ENCODE results near the gene ZBTB17.
"Not testable (repeated sequence)": the region's sequence is repeated elsewhere in the genome, so short reads cannot be mapped to it uniquely, and the experiment has no call there.

Gene ZBTB17

GRCh38 chr1:15932612-15933011 lies 43.3 kb downstream of the ZBTB17 start:
- DNase-seq, result no peak

DNA sequence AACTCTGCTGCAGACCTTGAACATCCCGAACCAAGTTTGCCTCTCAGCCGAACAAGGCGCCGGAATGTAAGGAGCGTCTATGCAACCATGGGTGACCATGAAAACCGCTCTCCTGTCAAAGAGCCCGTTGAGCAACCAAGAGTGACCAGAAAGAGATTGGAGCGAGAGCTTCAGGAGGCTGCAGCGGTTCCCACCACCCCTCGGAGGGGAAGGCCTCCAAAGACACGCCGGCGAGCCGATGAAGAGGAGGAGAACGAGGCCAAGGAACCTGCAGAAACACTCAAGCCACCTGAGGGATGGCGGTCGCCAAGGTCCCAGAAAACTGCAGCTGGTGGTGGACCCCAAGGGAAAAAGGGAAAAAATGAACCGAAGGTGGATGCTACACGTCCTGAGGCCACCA lies 44.0 kb downstream of the ZBTB17 start:
- no peak for DNase-seq

DNA sequence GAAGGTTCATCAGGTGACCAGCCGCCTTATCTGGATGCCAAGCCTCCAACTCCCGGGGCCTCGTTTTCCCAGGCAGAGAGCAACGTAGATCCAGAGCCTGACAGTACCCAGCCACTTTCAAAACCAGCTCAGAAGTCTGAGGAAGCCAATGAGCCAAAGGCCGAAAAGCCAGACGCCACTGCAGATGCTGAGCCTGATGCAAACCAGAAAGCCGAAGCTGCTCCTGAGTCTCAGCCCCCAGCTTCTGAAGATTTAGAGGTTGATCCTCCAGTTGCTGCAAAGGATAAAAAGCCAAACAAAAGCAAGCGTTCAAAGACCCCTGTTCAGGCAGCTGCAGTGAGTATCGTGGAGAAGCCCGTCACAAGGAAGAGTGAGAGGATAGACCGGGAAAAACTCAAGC lies 44.5 kb downstream of the ZBTB17 start:
- no peak for DNase-seq

- DNase-seq, result no peak
Measured at GRCh38 chr1:15928971-15929965, 46.6 kb downstream of the ZBTB17 start.

DNA sequence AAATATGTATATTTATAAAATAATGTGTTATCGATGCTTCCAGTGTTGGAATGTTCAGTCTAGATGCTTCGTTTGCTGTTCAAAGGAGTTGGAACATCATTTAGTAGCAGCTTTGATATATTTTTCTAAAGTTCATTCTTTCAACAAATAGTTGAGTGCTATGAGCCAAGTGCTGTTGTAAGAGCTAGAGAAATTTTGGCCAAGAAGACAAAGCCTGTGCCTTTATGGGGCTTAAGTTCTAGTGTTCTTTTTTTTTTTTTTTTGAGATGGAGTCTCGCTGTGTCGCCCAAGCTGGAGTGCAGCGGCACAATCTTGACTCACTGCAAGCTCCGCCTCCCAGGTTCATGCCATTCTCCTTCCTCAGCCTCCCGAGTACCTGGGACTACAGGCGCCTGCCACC lies 49.5 kb downstream of the ZBTB17 start:
- not testable (repeated sequence) for DNase-seq

- DNase-seq, result no peak
Measured at GRCh38 chr1:15923241-15923640, 52.7 kb downstream of the ZBTB17 start.

GRCh38 chr1:15918962-15919715 lies 56.8 kb downstream of the ZBTB17 start:
- DNase-seq, result no peak

GRCh38 chr1:15916916-15917315 lies 59.0 kb downstream of the ZBTB17 start:
- DNase-seq, result no peak

DNA sequence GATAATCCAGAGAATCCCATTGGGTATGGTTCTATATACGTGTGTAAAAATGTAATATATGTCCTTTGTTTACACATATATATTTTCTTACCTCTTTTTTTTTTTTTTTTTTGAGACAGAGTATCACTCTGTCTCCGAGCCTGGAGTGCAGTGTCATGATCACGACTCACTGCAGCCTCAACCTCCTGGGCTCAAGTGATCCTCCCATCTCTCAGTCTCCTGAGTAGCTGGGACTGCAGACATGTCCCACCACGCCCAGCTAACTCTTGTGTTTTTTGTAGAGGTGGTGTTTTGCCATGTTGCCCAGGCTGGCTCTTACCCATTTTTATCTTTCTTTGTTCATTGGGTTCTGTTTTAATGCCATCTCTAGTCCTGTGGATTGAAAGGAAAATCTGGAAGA lies 59.5 kb downstream of the ZBTB17 start:
- no peak for DNase-seq

DNA sequence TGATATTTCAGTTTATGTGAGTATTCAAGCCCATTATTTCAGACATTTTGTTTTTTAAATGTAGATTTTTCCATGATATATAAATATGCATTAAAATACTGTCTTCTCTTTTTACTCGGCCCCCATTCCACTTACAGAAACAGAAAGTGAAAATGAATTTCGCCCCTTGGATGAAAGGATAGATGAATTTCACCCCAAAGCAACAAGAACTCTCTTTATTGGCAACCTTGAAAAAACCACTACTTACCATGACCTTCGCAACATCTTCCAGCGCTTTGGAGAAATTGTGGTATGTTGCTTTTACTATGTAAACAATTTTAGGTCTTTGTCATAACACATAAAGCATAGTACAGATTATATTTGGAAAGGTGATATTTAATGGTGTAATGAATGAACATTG lies 59.9 kb downstream of the ZBTB17 start:
- DNase-seq, result no peak

DNA sequence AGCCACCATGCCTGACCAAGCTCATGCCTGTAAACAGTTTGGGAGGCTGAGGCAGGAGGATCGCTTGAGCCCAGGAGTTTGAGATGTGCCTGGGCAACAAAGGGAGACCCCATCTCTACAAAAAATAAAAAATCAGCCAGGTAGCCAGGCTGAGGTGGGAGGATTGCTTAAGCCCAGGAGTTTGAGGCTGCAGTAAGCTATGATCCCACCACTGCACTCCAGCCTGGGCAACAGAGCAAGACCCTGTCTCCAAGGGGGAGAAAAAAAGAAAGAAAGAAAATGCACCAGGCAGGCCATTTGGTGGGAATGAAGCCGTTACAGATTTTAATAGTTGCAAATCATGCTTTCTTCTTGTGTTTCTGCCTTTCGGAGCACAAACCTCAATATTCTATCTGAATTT lies 62.3 kb downstream of the ZBTB17 start:
- not testable (repeated sequence) for DNase-seq

DNA sequence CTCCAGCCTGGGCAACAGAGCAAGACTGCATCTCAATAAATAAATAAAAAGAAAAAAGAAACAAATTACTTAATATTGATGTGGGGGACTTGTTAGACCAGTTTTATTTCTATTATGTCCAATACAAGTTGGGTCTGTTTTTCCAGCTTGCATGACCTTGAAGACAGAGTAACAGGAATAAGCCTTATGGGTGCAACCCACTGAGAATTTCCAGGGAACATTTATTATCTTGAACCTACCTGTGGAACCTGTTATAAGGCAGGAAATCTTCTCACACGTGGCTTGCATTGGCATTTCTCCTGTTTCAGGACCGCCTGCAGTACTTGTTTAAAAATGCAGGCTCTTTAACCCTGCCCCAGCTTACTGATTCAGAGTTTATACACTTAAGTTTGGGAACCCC lies 64.0 kb downstream of the ZBTB17 start:
- no peak for DNase-seq

GRCh38 chr1:15911141-15911540 lies 64.8 kb downstream of the ZBTB17 start:
- no peak for DNase-seq

GRCh38 chr1:15908597-15908996 lies 67.3 kb downstream of the ZBTB17 start:
- DNase-seq, result no peak

DNA sequence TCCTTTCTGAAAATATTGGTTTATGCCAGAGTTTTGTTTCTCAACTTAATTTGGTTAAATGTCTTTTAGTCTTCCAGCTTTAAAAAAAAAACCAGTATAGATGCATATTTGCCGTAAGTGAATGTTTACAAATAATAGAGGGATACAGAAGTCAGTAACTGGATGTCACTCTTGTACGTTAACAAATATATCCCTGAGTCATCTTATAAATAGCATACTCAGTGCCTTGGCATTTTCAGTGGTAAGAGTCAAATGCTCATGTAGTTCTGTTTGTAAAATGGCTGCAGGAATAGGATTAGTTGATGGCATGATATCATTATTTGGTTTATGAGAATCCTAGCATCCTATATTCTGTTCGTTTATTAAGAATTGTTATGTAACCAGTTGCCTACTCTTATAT lies 73.0 kb downstream of the ZBTB17 start:
- no peak for DNase-seq

- no peak for DNase-seq
Measured at GRCh38 chr1:15900662-15901279, 75.1 kb downstream of the ZBTB17 start.

DNA sequence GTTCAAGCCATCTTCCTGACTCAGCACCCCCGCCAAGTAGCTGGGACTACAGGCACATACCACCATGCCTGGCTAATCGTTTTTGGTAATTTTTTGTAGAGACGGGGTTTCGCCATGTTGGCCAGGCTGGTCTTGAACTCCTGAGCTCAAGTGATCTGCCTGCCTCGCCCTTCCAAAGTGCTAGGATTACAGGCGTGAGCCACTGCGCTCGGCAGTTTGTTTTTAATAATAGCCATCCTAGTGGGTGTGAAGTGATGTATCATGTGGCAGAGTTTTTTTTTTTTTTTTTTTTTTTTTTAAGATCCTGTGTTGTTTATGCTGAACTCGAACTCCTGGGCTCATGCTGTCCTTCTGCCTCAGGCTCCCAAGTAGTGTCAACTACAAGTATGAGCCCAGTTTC lies 76.6 kb downstream of the ZBTB17 start:
- no peak for DNase-seq

GRCh38 chr1:15896841-15897610 lies 78.9 kb downstream of the ZBTB17 start:
- not testable (repeated sequence) for DNase-seq

DNA sequence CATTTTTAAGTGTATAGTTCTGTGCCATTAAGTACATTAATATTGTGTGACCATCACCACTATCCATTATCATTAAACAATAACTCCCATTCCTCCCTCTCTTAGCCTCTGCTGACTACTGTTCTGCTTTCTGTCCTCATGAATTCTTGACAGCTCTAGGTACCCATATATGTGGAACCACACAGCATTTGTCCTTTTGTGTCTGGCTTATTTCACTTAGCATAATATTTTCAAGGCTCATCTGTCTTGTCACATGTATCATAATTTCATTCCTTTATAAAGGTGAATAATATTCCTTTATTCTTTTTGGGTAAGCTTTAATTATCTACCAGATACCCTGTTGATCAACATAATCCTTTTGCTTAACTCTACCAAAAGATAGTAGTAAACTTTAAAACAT lies 80.7 kb downstream of the ZBTB17 start:
- DNase-seq, result no peak

DNA sequence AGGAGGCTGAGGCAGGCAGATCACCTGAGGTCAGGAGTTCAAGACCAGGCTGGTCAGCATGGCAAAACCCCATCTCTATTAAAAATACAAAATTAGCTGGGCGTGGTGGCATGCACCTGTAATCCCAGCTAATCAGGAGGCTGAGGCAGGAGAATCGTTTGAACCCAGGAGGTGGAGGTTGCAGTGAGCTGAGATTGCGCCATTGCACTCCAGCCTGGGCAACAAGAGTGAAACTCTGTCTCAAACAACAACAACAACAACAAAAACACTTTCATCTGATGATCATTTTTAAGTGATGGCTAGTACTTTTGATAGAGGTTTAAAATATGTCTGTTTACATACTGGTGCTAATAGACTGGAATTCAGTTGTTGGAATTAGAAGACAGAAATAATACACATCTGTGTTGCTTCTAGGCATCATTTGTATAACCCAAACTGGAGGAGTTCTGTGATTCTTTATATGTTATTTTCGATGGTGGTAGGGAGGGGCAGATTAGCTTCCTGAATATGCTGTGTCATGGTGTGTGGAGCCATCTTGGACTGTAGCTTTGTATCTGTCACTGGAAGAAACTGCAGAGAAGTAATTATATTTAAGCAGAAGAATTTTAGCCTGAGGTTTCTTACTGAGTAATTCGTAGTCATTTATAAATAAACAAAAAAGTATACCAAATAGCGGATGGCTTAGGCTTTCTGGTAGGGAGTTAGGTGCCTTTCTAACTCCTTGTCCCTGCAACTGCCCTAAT lies 82.9 kb downstream of the ZBTB17 start:
- DNase-seq, result not testable (repeated sequence)

Data from activated CD4-positive, alpha-beta T cell treated with anti-CD3 and anti-CD28 coated beads for 1 hour (primary cell).